AG09309 (cell line): Measurements from ENCODE around the gene SLC2A6.

Experiments
- DNase-seq: peaks from one replicate; pipeline ENCODE4 v3.0.0-alpha.2; 2010; ENCODE audit warnings: low read depth
- H3K4me3 ChIP-seq: 2 replicates; pipeline ENCODE4 v1.5.1; 2011; ENCODE audit warnings: mild to moderate bottlenecking, low read depth, low read length, moderate library complexity; ENCODE audit not compliant: control insufficient read depth
- TF ChIP-seq, protein P1 (sequence below): IDR thresholded peaks from 2 replicates; pipeline ENCODE4 v1.5.1; 2011; ENCODE audit warnings: mild to moderate bottlenecking, low read depth, low read length, inconsistent platforms; ENCODE audit not compliant: insufficient read depth, control insufficient read depth; ENCODE audit errors: missing control alignments

The SLC2A6 gene

DNA sequence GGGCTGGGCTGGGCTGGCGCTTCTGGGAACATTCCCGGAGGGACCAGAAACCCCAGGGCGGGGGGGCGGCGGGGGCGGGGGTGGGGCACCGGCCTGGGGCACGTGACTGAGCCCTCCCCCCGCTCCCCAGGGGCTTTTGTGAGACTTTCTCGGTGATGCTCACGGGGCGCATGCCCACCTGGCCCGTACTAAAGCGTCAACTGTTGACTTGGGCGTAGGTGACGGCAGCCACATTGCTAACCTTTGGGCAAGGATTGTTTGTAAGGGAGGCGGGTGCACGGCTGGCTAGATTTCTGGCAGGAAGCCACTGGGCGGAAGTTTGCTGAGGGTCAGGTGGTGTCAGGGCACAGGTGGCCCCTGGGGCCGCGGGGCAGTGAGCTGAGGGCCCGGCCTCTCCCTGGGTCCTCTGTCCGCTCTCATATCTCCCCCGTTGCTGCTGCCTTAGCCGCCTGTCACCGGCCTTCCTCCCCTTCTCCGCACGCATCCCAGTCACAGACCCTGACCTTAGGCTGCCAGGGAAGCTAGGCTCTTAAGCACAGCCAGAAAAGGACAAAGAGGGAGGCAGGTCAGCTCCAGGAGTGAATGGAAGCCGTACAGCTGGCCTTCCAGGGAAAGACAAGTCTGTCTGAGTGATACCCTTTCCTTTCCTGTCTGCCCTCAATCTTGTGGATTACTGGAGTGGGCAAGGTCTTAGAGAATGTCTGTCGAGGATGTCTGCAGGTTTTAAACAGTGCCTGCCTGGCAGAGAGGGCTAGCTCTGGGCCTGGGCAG lies 18.3 kb downstream of the SLC2A6 start:
- DNase-seq: no peak
- TF ChIP-seq, protein P1, sequence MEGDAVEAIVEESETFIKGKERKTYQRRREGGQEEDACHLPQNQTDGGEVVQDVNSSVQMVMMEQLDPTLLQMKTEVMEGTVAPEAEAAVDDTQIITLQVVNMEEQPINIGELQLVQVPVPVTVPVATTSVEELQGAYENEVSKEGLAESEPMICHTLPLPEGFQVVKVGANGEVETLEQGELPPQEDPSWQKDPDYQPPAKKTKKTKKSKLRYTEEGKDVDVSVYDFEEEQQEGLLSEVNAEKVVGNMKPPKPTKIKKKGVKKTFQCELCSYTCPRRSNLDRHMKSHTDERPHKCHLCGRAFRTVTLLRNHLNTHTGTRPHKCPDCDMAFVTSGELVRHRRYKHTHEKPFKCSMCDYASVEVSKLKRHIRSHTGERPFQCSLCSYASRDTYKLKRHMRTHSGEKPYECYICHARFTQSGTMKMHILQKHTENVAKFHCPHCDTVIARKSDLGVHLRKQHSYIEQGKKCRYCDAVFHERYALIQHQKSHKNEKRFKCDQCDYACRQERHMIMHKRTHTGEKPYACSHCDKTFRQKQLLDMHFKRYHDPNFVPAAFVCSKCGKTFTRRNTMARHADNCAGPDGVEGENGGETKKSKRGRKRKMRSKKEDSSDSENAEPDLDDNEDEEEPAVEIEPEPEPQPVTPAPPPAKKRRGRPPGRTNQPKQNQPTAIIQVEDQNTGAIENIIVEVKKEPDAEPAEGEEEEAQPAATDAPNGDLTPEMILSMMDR: no peak
- peak overlapping the region; percentile 78 for H3K4me3 ChIP-seq

DNA sequence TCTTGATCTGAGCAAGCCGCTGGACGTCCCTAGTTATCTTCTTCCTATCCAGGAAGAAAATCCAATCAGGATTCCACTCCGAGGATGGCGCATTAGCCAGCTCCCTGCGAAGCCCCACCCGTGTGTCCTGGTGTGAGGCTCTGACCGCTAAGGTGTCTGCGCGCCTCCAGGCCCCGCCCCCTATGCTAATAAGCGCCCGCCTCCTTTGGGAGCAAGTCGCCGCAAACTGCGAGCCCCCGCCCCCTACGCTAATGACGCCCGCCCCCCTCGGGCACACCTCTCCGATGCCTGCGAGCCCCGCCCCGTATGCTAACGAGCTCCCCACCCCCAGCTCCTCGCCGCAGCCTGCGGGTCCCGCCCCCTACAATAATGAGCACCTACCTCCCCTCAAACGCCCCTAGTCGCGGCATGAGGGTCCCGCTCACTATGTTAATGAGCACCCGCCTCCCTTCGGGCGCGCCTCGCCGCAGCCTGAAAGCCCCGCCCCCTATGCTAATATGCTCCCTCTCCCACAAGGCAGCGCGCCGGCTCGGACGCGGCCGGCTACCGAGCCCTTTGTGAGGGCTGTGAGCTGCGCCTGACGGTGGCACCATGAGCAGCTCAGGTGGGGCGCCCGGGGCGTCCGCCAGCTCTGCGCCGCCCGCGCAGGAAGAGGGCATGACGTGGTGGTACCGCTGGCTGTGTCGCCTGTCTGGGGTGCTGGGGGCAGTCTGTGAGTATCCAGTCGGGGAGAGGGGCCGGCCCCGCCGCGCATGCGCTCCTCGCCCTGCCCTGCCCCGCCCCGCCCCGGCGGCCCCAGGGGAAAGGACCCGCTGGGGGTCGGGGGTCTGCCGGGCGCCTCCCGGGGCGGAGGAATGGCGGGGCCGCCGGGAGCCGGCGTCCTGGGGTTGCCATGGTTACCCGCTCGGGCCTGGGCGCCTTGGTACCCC lies 19.2 kb downstream of the SLC2A6 start, which contains the start of gene CACFD1:
TSS of gene CACFD1 (plus strand) at position 503 of the 929 bp plus-strand sequence. CDS start at position 592, 89 bp downstream.
- TF ChIP-seq, protein P1: no peak
- peak within 1 kb of the TSS; percentile 78 for H3K4me3 ChIP-seq
- DNase-seq: peak; percentile 31

DNA sequence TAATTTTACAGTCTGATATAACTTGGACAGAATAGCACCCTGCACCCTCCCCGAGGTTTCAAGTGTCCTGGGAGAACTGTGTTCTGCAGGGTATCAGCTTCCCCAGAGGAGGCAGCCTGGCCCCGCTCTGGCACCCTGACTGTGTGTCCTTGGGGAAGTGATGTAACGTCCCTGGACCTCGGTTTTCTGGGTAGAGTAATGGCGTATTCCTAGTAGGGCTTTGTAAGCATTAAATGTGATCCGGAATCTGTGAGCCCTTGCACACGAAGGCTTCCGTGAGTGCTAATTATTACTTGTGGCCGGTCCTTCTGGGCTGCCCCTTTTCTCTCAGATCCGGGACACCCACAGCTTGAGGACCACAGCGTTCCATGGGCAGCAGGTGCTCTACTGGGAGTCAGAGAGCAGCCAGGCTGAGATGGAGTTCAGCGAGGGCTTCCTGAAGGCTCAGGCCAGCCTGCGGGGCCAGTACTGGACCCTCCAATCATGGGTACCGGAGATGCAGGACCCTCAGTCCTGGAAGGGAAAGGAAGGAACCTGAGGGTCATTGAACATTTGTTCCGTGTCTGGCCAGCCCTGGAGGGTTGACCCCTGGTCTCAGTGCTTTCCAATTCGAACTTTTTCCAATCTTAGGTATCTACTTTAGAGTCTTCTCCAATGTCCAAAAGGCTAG lies 20.1 kb downstream of the SLC2A6 start:
- TF ChIP-seq, protein P1: no peak
- DNase-seq: no peak
- peak overlapping the region; percentile 78 for H3K4me3 ChIP-seq

DNA sequence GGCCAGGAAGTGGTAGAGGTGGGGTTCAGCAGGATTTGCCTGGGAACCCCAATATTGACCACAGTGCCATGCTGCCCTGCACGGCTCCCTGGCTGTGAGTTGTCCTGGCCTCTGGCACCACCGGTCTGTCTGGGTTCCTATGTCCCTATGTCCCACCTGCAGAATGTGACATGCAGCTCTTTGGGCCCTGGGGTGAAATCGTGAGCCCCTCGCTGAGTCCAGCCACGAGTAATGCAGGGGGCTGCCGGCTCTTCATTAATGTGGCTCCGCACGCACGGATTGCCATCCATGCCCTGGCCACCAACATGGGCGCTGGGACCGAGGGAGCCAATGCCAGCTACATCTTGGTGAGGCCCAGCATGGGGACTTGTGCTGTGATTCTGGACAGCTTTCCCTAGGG lies 21.2 kb downstream of the SLC2A6 start:
- H3K4me3 ChIP-seq: no peak overlapping the region
- TF ChIP-seq, protein P1: no peak
- no peak for DNase-seq

DNA sequence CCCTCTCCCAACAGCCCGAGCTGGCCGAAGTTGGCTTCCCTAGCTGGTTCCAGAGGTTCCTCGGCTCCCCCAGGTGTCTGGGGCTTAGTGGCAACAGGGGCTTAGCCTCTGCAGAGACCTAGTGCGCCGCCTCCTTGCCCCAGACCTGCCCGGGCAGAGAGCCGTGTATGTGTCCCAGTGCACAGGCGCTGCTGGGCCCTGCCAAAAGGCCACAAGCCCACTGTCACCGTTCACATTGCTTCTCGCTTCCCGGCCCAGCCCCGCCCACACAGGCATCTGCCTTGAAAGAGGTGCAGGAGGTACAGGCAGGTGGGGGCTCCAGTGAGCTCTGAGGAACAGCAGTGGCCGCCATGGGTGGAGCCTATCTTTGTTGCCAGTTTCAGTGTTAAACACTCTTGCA lies 21.7 kb downstream of the SLC2A6 start:
- TF ChIP-seq, protein P1: no peak
- no peak overlapping the region for H3K4me3 ChIP-seq
- no peak for DNase-seq

DNA sequence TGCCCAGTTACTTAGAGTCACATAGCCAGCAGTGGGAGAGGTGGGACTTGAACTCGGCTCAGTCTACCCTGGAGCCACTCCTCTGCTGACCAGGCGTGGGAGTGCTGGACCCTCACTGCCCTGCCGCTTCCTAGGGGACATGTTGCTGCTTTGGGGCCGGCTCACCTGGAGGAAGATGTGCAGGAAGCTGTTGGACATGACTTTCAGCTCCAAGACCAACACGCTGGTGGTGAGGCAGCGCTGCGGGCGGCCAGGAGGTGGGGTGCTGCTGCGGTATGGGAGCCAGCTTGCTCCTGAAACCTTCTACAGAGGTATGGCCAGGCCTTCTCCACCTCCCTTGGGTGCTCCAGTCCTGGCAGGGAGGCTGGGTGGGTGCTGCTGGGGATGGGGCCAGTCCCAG lies 22.5 kb downstream of the SLC2A6 start:
- TF ChIP-seq, protein P1: no peak
- no peak for DNase-seq
- no peak overlapping the region for H3K4me3 ChIP-seq
